ENCODE data around the gene CRTAC1. TPM values are rescaled to one million over a fixed set of nuclear protein-coding genes. Genes with fewer than 3 reads are reported as not detected.

CRTAC1 gene
- total RNA-seq, 2 experiments from 2014 or later, result not detected

- peaks cover 7% of the 10 kb centered on the region for H3K9me3 Mint-ChIP-seq
- no peaks in the 10 kb centered on the region for H3K4me1 Mint-ChIP-seq
- ChIA-PET CTCF (interaction anchor here (1.0 to 1.2 kb wide), 2 partner anchors 12 to 26 kb away, joined by 3 read pairs; no protein-coding TSS in a partner anchor), POLR2A (no interaction called here)
- H3K27ac Mint-ChIP-seq, result no peak overlapping the region
- no peaks in the 10 kb centered on the region for H3K36me3 Mint-ChIP-seq (ENCODE audit: low read depth)
- no peak overlapping the region for H3K4me3 Mint-ChIP-seq
- peaks cover 13% of the 10 kb centered on the region for H3K27me3 Mint-ChIP-seq
- no peak for DNase-seq
Observed at GRCh38 chr10:97940534-97940933, 89.9 kb downstream of the CRTAC1 start.

GRCh38 chr10:97939446-97939990, 90.9 kb downstream of the CRTAC1 start:
- H3K27me3 Mint-ChIP-seq, result peaks cover 13% of the 10 kb centered on the region
- no peaks in the 10 kb centered on the region for H3K36me3 Mint-ChIP-seq (ENCODE audit: low read depth)
- H3K9me3 Mint-ChIP-seq, result peaks cover 2% of the 10 kb centered on the region
- no peak for DNase-seq
- CTCF ChIA-PET, result interaction anchor here (1.0 to 1.2 kb wide), 2 partner anchors 11 to 25 kb away, joined by 3 read pairs; no protein-coding TSS in a partner anchor
- H3K27ac Mint-ChIP-seq, result no peak overlapping the region
- H3K4me3 Mint-ChIP-seq, result no peak overlapping the region
- POLR2A ChIA-PET, result no interaction called here
- no peaks in the 10 kb centered on the region for H3K4me1 Mint-ChIP-seq

DNA sequence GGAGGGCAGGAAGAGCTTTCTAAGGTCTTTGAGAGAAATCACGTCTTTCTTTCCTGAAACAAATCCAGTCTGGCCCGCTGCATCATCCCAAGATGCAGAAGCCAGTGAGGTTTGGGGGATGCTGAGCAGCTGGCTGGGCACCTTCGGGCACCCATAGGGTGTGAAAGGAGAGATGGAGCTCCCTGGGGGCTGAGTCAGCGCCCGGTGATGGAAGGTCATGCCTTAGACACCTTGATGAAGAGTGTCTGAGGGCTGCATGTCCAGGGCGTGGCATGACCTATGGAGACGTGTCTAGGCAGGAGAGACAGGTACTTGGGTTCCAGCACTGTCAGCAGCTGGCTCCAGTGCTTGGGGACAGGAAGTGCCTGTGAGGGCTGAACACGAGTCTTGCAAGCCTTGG, 92.5 kb downstream of the CRTAC1 start:
- no peak overlapping the region for H3K27ac Mint-ChIP-seq
- no peak for DNase-seq
- H3K4me3 Mint-ChIP-seq, result no peak overlapping the region
- ChIA-PET POLR2A (no interaction called here), CTCF (no interaction called here)
- peaks cover 13% of the 10 kb centered on the region for H3K27me3 Mint-ChIP-seq
- H3K4me1 Mint-ChIP-seq, result no peaks in the 10 kb centered on the region
- H3K9me3 Mint-ChIP-seq, result no peaks in the 10 kb centered on the region
- H3K36me3 Mint-ChIP-seq (ENCODE audit: low read depth), result no peaks in the 10 kb centered on the region

DNA sequence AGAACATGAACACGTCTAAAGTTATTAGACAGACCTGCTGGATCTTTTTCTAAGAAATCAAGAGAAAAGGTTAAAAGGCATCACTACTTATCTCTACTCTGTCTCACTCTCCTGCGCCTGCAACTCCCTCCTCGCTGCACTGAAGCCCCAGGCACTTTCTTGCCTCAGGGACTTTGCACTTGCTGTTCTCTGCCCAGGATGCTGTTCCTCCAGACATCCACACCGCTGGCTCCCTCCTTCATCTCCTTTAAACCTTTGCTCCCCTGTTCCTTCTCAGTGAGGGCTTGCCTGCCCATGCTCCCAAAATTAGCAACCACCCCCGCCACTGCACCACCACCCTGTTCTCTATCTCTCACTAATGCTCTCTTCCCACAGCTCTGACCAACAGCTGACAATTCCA, 93.4 kb downstream of the CRTAC1 start:
- Mint-ChIP-seq H3K27me3 (peaks cover 13% of the 10 kb centered on the region), H3K27ac (no peak overlapping the region), H3K4me1 (no peaks in the 10 kb centered on the region), H3K9me3 (no peaks in the 10 kb centered on the region), H3K4me3 (no peak overlapping the region), H3K36me3 (ENCODE audit: low read depth) (no peaks in the 10 kb centered on the region)
- CTCF ChIA-PET, result no interaction called here
- POLR2A ChIA-PET, result no interaction called here
- no peak for DNase-seq

DNA sequence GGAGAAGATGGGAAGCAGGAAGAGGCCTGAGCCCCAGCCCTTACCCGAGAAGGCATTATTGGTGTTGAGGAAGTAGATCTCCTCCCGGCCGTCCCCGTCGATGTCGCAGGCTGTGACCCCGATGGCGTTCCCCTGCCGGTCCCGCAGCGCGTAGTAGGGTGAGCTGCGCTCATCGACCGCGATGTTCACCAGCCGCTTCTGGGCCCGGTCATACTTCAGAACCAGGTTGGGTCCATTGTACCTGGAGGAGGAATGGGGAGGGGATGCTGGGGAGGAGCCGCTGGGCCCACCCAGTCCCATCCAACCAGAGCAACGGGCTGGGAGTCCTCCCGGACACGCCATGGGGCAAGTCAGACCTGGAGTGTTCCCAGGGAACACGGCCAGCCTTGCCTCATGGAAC, 94.3 kb downstream of the CRTAC1 start:
- H3K27me3 Mint-ChIP-seq, result peaks cover 9% of the 10 kb centered on the region
- no peak overlapping the region for H3K27ac Mint-ChIP-seq
- no peak for DNase-seq
- H3K36me3 Mint-ChIP-seq (ENCODE audit: low read depth), result no peaks in the 10 kb centered on the region
- CTCF ChIA-PET, result interaction anchor here (1.2 kb wide), 1 partner anchor 10 kb away, joined by 4 read pairs; no protein-coding TSS in a partner anchor
- no peaks in the 10 kb centered on the region for H3K4me1 Mint-ChIP-seq
- H3K9me3 Mint-ChIP-seq, result no peaks in the 10 kb centered on the region
- no peak overlapping the region for H3K4me3 Mint-ChIP-seq
- POLR2A ChIA-PET, result no interaction called here

GRCh38 chr10:97932932-97933530, 97.4 kb downstream of the CRTAC1 start:
- POLR2A ChIA-PET, result no interaction called here
- no peak for DNase-seq
- H3K9me3 Mint-ChIP-seq, result no peaks in the 10 kb centered on the region
- no peak overlapping the region for H3K4me3 Mint-ChIP-seq
- no peaks in the 10 kb centered on the region for H3K36me3 Mint-ChIP-seq (ENCODE audit: low read depth)
- CTCF ChIA-PET, result no interaction called here
- H3K27ac Mint-ChIP-seq, result no peak overlapping the region
- H3K27me3 Mint-ChIP-seq, result peaks cover 6% of the 10 kb centered on the region
- no peaks in the 10 kb centered on the region for H3K4me1 Mint-ChIP-seq

DNA sequence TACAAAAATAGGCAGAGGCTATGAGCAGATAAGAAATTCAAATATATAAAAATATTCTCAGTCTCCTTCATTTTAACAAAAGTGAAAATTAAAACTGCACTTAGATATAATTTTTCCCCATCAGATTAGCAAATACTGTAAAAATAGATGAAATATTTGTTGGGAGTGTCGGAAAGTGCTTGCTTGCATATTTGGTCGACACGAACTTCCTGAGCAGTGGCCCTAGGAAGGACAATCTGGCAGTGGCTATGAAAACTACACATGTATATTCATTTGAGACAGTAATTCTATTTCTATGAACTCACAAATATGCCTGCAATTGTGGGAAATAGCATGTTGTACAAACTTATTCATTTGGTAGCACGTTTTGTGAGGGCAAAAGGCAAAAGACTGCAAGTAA, 99.4 kb downstream of the CRTAC1 start:
- H3K27me3 Mint-ChIP-seq, result peaks cover 8% of the 10 kb centered on the region
- ChIA-PET CTCF (interaction anchor here (2.2 kb wide), 1 partner anchor 110 kb away, joined by 5 read pairs; no protein-coding TSS in a partner anchor), POLR2A (no interaction called here)
- no peak overlapping the region for H3K27ac Mint-ChIP-seq
- H3K9me3 Mint-ChIP-seq, result no peaks in the 10 kb centered on the region
- no peak for DNase-seq
- no peaks in the 10 kb centered on the region for H3K36me3 Mint-ChIP-seq (ENCODE audit: low read depth)
- no peaks in the 10 kb centered on the region for H3K4me1 Mint-ChIP-seq
- no peak overlapping the region for H3K4me3 Mint-ChIP-seq

GRCh38 chr10:97928897-97929296, 101.5 kb downstream of the CRTAC1 start:
- H3K4me3 Mint-ChIP-seq, result no peak overlapping the region
- H3K36me3 Mint-ChIP-seq (ENCODE audit: low read depth), result no peaks in the 10 kb centered on the region
- H3K4me1 Mint-ChIP-seq, result no peaks in the 10 kb centered on the region
- POLR2A ChIA-PET, result no interaction called here
- H3K27me3 Mint-ChIP-seq, result peaks cover 12% of the 10 kb centered on the region
- H3K27ac Mint-ChIP-seq, result no peak overlapping the region
- no peaks in the 10 kb centered on the region for H3K9me3 Mint-ChIP-seq
- DNase-seq, result no peak
- CTCF ChIA-PET, result interaction anchor here (1.1 kb wide), 1 partner anchor 11 kb away, joined by 3 read pairs; no protein-coding TSS in a partner anchor

DNA sequence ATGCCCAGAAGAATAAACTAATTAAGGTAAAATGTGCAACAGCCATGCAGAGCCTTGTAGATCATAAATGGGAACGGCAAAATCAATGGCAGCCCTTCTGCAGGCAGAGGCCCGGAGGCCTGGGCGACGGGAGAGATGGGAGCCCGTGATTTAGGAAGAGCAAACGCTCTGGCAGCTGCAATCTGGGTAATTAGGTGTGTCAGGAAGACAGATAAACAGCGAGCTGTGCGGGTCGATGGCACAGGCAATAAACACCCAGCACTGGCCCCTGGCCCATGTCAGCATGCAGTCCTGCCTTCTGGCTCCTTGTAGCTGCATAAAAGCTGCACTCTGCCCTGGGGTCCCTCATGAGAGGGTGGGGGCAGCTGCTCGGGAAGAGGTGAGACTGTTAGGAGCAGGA, 102.8 kb downstream of the CRTAC1 start:
- Mint-ChIP-seq H3K4me1 (no peaks in the 10 kb centered on the region), H3K27me3 (peaks cover 12% of the 10 kb centered on the region), H3K4me3 (no peak overlapping the region), H3K27ac (no peak overlapping the region), H3K36me3 (ENCODE audit: low read depth) (no peaks in the 10 kb centered on the region), H3K9me3 (no peaks in the 10 kb centered on the region)
- CTCF ChIA-PET, result interaction anchor here (0.9 kb wide), 1 partner anchor 110 kb away, joined by 3 read pairs; no protein-coding TSS in a partner anchor
- no peak for DNase-seq
- POLR2A ChIA-PET, result no interaction called here

- Mint-ChIP-seq H3K27me3 (peaks cover 12% of the 10 kb centered on the region), H3K4me3 (no peak overlapping the region), H3K4me1 (no peaks in the 10 kb centered on the region), H3K27ac (no peak overlapping the region), H3K36me3 (ENCODE audit: low read depth) (no peaks in the 10 kb centered on the region), H3K9me3 (no peaks in the 10 kb centered on the region)
- ChIA-PET POLR2A (interaction anchor here (0.6 kb wide), 1 partner anchor 939 kb away, joined by 3 read pairs; no protein-coding TSS in a partner anchor), CTCF (interaction anchor here (1.3 kb wide), 1 partner anchor 11 kb away, joined by 4 read pairs; no protein-coding TSS in a partner anchor)
- no peak for DNase-seq
Observed at GRCh38 chr10:97926055-97926454, 104.4 kb downstream of the CRTAC1 start.

DNA sequence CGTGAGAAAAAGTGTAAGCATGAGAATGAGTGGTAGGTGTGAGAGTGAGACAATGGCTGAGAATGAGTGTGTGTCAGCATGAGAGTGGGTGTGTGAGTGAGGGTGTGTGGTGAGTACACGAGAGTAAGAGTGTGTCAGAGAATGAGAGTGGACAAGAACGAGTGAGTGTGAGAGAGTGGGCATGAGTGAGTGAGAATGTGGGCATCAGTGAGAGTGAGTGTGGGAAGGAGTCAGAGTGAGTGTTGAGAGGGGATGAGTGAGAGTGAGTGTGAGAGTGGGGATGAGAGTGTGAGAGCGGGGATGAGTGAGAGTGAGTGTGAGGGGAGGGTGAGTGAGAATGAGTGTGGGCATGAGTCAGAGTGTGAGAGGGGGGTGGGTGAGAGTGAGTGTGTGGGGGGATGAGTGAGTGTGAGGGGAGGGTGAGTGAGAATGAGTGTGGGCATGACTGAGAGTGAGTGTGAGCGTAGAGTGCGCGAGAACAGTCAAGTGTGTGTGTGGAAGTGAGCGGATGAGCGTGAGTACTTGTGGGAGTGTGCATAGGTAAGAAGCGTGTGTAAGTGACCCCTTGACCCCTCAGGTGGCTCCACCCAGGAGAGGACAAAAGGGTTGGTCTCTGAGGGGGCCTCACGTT, 105.0 kb downstream of the CRTAC1 start:
- Mint-ChIP-seq H3K4me3 (no peak overlapping the region), H3K4me1 (no peaks in the 10 kb centered on the region), H3K36me3 (ENCODE audit: low read depth) (no peaks in the 10 kb centered on the region), H3K27me3 (peaks cover 15% of the 10 kb centered on the region), H3K27ac (no peak overlapping the region), H3K9me3 (no peaks in the 10 kb centered on the region)
- ChIA-PET CTCF (no interaction called here), POLR2A (no interaction called here)
- DNase-seq, result no peak

- CTCF ChIA-PET, result no interaction called here
- no peak for DNase-seq
- no peaks in the 10 kb centered on the region for H3K36me3 Mint-ChIP-seq (ENCODE audit: low read depth)
- no peak overlapping the region for H3K4me3 Mint-ChIP-seq
- H3K9me3 Mint-ChIP-seq, result no peaks in the 10 kb centered on the region
- peaks cover 15% of the 10 kb centered on the region for H3K27me3 Mint-ChIP-seq
- no peaks in the 10 kb centered on the region for H3K4me1 Mint-ChIP-seq
- no peak overlapping the region for H3K27ac Mint-ChIP-seq
- POLR2A ChIA-PET, result no interaction called here
Observed at GRCh38 chr10:97924678-97925077, 105.7 kb downstream of the CRTAC1 start.

GRCh38 chr10:97923476-97923875, 106.9 kb downstream of the CRTAC1 start:
- CTCF ChIA-PET, result interaction anchor here (1.8 kb wide), 1 partner anchor 9 kb away, joined by 5 read pairs; no protein-coding TSS in a partner anchor
- POLR2A ChIA-PET, result no interaction called here
- no peaks in the 10 kb centered on the region for H3K9me3 Mint-ChIP-seq
- H3K27ac Mint-ChIP-seq, result no peak overlapping the region
- no peak overlapping the region for H3K4me3 Mint-ChIP-seq
- DNase-seq, result no peak
- H3K4me1 Mint-ChIP-seq, result no peaks in the 10 kb centered on the region
- H3K36me3 Mint-ChIP-seq (ENCODE audit: low read depth), result no peaks in the 10 kb centered on the region
- peaks cover 15% of the 10 kb centered on the region for H3K27me3 Mint-ChIP-seq
